ENCODE results near the gene TMEM45B. TPM values are rescaled to one million over a fixed set of nuclear protein-coding genes. Genes with fewer than 3 reads are reported as not detected.

TMEM45B gene
- total RNA-seq (114 and 129 TPM in 2 replicates), polyA plus RNA-seq (71.0 and 97.2 TPM in 2 replicates)

GRCh38 chr11:129815596-129816461 lies at the start of gene TMEM45B:
TMEM45B (plus strand) TSS chr11:129815848; CDS start chr11:129852483, 36,635 bp downstream.
- DNase-seq (ENCODE audit: low spot score), result peak; percentile 80
- H3K9me3 ChIP-seq (ENCODE audit: low read depth), result no peaks in the 10 kb centered on the region
- peaks cover 5% of the 10 kb centered on the region for H3K4me1 ChIP-seq (ENCODE audit: insufficient read depth)
- H3K4me2 ChIP-seq, result peak within 1 kb of the TSS; percentile 79
- WGBS (ENCODE audit: low lambda C conversion rate, missing lambda C conversion rate), result 3% methylated on average over 27 of the region's 68 CpGs
- H3K27me3 ChIP-seq, result peaks cover 3% of the 10 kb centered on the region
- H4K20me1 ChIP-seq (ENCODE audit: insufficient read depth, poor library complexity, severe bottlenecking), result no peaks in the 10 kb centered on the region
- H3K27ac ChIP-seq, result peak within 1 kb of the TSS; percentile 97
- TF ChIP-seq EZH2phosphoT487 (IDR thresholded peaks at IDR 0.05; ENCODE audit: low read depth, severe bottlenecking, unreplicated experiment), result no peak
- TF ChIP-seq, protein P1, sequence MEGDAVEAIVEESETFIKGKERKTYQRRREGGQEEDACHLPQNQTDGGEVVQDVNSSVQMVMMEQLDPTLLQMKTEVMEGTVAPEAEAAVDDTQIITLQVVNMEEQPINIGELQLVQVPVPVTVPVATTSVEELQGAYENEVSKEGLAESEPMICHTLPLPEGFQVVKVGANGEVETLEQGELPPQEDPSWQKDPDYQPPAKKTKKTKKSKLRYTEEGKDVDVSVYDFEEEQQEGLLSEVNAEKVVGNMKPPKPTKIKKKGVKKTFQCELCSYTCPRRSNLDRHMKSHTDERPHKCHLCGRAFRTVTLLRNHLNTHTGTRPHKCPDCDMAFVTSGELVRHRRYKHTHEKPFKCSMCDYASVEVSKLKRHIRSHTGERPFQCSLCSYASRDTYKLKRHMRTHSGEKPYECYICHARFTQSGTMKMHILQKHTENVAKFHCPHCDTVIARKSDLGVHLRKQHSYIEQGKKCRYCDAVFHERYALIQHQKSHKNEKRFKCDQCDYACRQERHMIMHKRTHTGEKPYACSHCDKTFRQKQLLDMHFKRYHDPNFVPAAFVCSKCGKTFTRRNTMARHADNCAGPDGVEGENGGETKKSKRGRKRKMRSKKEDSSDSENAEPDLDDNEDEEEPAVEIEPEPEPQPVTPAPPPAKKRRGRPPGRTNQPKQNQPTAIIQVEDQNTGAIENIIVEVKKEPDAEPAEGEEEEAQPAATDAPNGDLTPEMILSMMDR (IDR thresholded peaks at IDR 0.05; ENCODE audit: poor library complexity), result no peak
- TF ChIP-seq EZH2 (IDR thresholded peaks at IDR 0.05; ENCODE audit: borderline replicate concordance), result no peak
- H3K79me2 ChIP-seq, result peaks cover 25% of the 10 kb centered on the region
- H3K36me3 ChIP-seq (replicated peaks; ENCODE audit: insufficient read depth, low read depth), result no peaks in the 10 kb centered on the region
- peak within 1 kb of the TSS; percentile 39 for H3K4me3 ChIP-seq
- no peaks in the 10 kb centered on the region for H3K9me2 ChIP-seq (replicated peaks; ENCODE audit: insufficient read depth)
- peak within 1 kb of the TSS; percentile 14 for H2AFZ ChIP-seq

DNA sequence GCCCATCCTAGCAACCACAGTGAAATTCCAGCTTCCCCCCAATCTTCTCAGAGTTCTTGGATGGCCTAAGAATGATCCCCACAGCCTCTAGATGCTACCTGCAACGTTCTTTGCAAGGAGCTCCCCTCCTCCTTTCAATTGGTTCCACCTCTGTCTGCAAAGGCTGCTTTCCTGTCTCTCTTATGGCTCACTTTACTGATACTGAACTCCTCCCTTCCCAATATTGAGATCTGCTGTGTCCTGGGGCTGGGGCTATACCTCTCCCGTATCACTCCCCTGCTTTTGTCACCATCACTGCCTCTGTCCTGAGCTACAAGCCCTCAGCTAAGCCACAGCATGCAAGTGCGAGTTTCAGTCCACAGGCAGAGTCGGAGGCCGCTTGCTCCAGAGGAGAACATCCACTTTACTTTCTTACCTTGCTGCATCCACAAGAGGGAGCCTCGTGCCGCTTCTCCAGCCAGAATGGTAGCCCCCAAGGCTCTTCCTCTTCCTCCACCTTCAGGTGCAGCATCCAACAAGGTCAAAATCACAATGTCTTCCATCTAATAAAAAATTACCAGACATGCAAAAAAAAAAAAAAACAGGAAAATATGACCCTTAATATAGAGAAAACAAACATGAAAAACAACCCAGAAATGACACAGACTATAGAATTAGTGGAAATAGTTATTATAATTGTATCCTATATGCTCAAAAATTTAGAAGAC lies 48.6 kb upstream of the TMEM45B start:
- DNase-seq (ENCODE audit: low spot score), result peak; percentile 69
- H3K9me2 ChIP-seq (replicated peaks; ENCODE audit: insufficient read depth), result no peaks in the 10 kb centered on the region

DNA sequence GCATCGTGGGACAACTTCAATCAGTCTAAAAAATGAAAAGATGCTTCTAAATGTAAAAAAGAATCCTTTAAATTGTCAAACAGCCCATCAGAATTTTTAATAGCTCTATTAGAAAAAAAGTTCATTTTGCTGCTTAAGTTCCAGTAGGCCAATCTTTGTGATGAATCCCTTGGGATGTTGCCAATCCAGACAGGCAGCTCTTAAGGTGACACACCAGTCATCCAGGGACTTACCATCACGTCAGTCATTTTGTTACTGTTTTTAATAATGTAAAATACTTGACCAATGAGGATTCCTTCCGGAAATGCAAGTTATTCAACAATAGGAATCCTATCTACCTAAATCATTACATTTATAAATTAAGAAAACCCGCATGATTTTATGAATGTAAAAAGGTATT lies 47.8 kb upstream of the TMEM45B start:
- H2AFZ ChIP-seq, result no peak overlapping the region
- 73% methylated on average over 4 of the region's 4 CpGs for WGBS (ENCODE audit: low lambda C conversion rate, missing lambda C conversion rate)
- peak overlapping the region; percentile 42 for H3K27ac ChIP-seq
- no peaks in the 10 kb centered on the region for H3K9me3 ChIP-seq (ENCODE audit: low read depth)
- no peaks in the 10 kb centered on the region for H3K27me3 ChIP-seq
- H3K79me2 ChIP-seq, result no peaks in the 10 kb centered on the region
- H3K4me3 ChIP-seq, result no peak overlapping the region
- no peak for DNase-seq (ENCODE audit: low spot score)
- no peak for TF ChIP-seq EZH2 (IDR thresholded peaks at IDR 0.05; ENCODE audit: borderline replicate concordance)
- no peak for TF ChIP-seq EZH2phosphoT487 (IDR thresholded peaks at IDR 0.05; ENCODE audit: low read depth, severe bottlenecking, unreplicated experiment)
- TF ChIP-seq, protein P1 (IDR thresholded peaks at IDR 0.05; ENCODE audit: poor library complexity), result no peak
- no peaks in the 10 kb centered on the region for H3K9me2 ChIP-seq (replicated peaks; ENCODE audit: insufficient read depth)
- H3K36me3 ChIP-seq (replicated peaks; ENCODE audit: insufficient read depth, low read depth), result no peaks in the 10 kb centered on the region
- H3K4me1 ChIP-seq (ENCODE audit: insufficient read depth), result peaks cover 10% of the 10 kb centered on the region
- no peaks in the 10 kb centered on the region for H4K20me1 ChIP-seq (ENCODE audit: insufficient read depth, poor library complexity, severe bottlenecking)
- H3K4me2 ChIP-seq, result peak overlapping the region; percentile 43

More for the DNA sequence above, 48.6 kb upstream of the TMEM45B start:
- peak overlapping the region; percentile 69 for H2AFZ ChIP-seq
- no peaks in the 10 kb centered on the region for H3K27me3 ChIP-seq
- H3K4me1 ChIP-seq (ENCODE audit: insufficient read depth), result peaks cover 10% of the 10 kb centered on the region
- H3K36me3 ChIP-seq (replicated peaks; ENCODE audit: insufficient read depth, low read depth), result no peaks in the 10 kb centered on the region
- 13% methylated on average over 7 of the region's 7 CpGs for WGBS (ENCODE audit: low lambda C conversion rate, missing lambda C conversion rate)
- no peaks in the 10 kb centered on the region for H3K9me3 ChIP-seq (ENCODE audit: low read depth)
- peak overlapping the region; percentile 36 for H3K4me2 ChIP-seq
- H3K79me2 ChIP-seq, result no peaks in the 10 kb centered on the region
- TF ChIP-seq EZH2phosphoT487 (IDR thresholded peaks at IDR 0.05; ENCODE audit: low read depth, severe bottlenecking, unreplicated experiment), result no peak
- TF ChIP-seq, protein P1 (IDR thresholded peaks at IDR 0.05; ENCODE audit: poor library complexity), result peak; percentile 74
- H3K4me3 ChIP-seq, result no peak overlapping the region
- no peaks in the 10 kb centered on the region for H4K20me1 ChIP-seq (ENCODE audit: insufficient read depth, poor library complexity, severe bottlenecking)
- no peak overlapping the region for H3K27ac ChIP-seq

Data from hepatocyte (in vitro differentiated cells).